ENCODE measurements around the gene CACFD1. TPM values are rescaled to one million over a fixed set of nuclear protein-coding genes. Genes with fewer than 3 reads are reported as not detected.

Gene CACFD1
- total RNA-seq, 1 experiment from 2014 or later, result 6.9 TPM

GRCh38 chr9:133475292-133476012 lies 15.7 kb downstream of the CACFD1 start:
- Histone ChIP-seq H4K20me1 (ENCODE audit: insufficient read depth) (no peaks in the 10 kb centered on the region), H3K4me2 (ENCODE audit: low read length) (no peak overlapping the region), H3K27ac (ENCODE audit: low read depth, low read length) (no peak overlapping the region), H3K4me1 (ENCODE audit: control insufficient read depth in 1 of 2, insufficient read depth in 2 of 2, low read length in 2 of 2) (peaks cover 13 to 21% of the 10 kb centered on the region in 2 experiments; a peak in 3 of 4 replicates), H3K4me3 (replicated peaks in 1 of 2; ENCODE audit: low read depth in 1 of 2, low read length in 2 of 2) (no peak overlapping the region), H2AFZ (ENCODE audit: low read depth, low read length, poor library complexity, severe bottlenecking) (no peak overlapping the region), H3K9me2 (ENCODE audit: insufficient read depth) (no peaks in the 10 kb centered on the region), H3K9ac (ENCODE audit: low read length) (no peak overlapping the region), H3K36me3 (ENCODE audit: control insufficient read depth in 1 of 2, insufficient read depth in 2 of 2, low read length in 2 of 2) (no peaks in the 10 kb centered on the region), H3K9me3 (ENCODE audit: control insufficient read depth in 1 of 2, insufficient read depth in 1 of 2, low read depth in 1 of 2, low read length in 2 of 2) (no peaks in the 10 kb centered on the region), H3K27me3 (ENCODE audit: insufficient read depth, low read length) (no peaks in the 10 kb centered on the region), H3K79me2 (ENCODE audit: insufficient read depth, low read length) (peaks cover 6% of the 10 kb centered on the region; the same call in 1 of the 2 replicates)
- no peak for DNase-seq (ENCODE audit: low read depth, low spot score)
- ChIA-PET POLR2A (no interaction called here), RAD21 (ENCODE audit: low non-redundant PET in 1 of 2, low total read pairs in 2 of 2, uncharacterized antibody in 2 of 2, unreplicated experiment in 2 of 2) (no interaction called here), CTCF (no interaction called here)
- no TSS peak for BruUV-seq (replicated peaks)
- TF ChIP-seq EZH2phosphoT487 (IDR thresholded peaks at IDR 0.05; ENCODE audit: borderline replicate concordance), result no peak
- TF ChIP-seq CBX3 (IDR thresholded peaks at IDR 0.05; ENCODE audit: low read depth), result no peak
- TF ChIP-seq POLR2AphosphoS5 (IDR thresholded peaks at IDR 0.05; ENCODE audit: low read depth, low read length), result no peak
- TF ChIP-seq FOSL1 (IDR thresholded peaks at IDR 0.05; ENCODE audit: low read depth), result no peak
- TF ChIP-seq ELF1 (IDR thresholded peaks at IDR 0.05; ENCODE audit: borderline replicate concordance, low read depth), result no peak
- TF ChIP-seq SRF (IDR thresholded peaks at IDR 0.05; ENCODE audit: low read depth), result no peak
- ATAC-seq, result no peak
- intact Hi-C loops (cut with micrococcal nuclease), result no loop called here

GRCh38 chr9:133476036-133476931 lies 16.5 kb downstream of the CACFD1 start:
- Histone ChIP-seq H3K4me1 (ENCODE audit: control insufficient read depth in 1 of 2, insufficient read depth in 2 of 2, low read length in 2 of 2) (peaks cover 13 to 21% of the 10 kb centered on the region in 2 experiments; a peak in 3 of 4 replicates), H3K9me2 (ENCODE audit: insufficient read depth) (no peaks in the 10 kb centered on the region), H3K27ac (ENCODE audit: low read depth, low read length) (no peak overlapping the region), H3K4me3 (replicated peaks in 1 of 2; ENCODE audit: low read depth in 1 of 2, low read length in 2 of 2) (no peak overlapping the region), H3K4me2 (ENCODE audit: low read length) (no peak overlapping the region), H3K36me3 (ENCODE audit: control insufficient read depth in 1 of 2, insufficient read depth in 2 of 2, low read length in 2 of 2) (no peaks in the 10 kb centered on the region), H4K20me1 (ENCODE audit: insufficient read depth) (no peaks in the 10 kb centered on the region), H3K79me2 (ENCODE audit: insufficient read depth, low read length) (peaks cover 6% of the 10 kb centered on the region; the same call in 1 of the 2 replicates), H3K27me3 (ENCODE audit: insufficient read depth, low read length) (no peaks in the 10 kb centered on the region), H3K9me3 (ENCODE audit: control insufficient read depth in 1 of 2, insufficient read depth in 1 of 2, low read depth in 1 of 2, low read length in 2 of 2) (no peaks in the 10 kb centered on the region), H3K9ac (ENCODE audit: low read length) (no peak overlapping the region), H2AFZ (ENCODE audit: low read depth, low read length, poor library complexity, severe bottlenecking) (no peak overlapping the region)
- POLR2A ChIA-PET, result no interaction called here
- TF ChIP-seq RAD21 (IDR thresholded peaks at IDR 0.05; ENCODE audit: low read depth) (no peak), SIN3A (IDR thresholded peaks at IDR 0.05; ENCODE audit: low read depth) (no peak), TCF7L2 (IDR thresholded peaks at IDR 0.05; ENCODE audit: borderline replicate concordance, extremely low read depth, insufficient read depth, insufficient read length) (no peak), SP1 (IDR thresholded peaks at IDR 0.05; ENCODE audit: low read depth) (no peak)
- RAD21 ChIA-PET (ENCODE audit: low non-redundant PET in 1 of 2, low total read pairs in 2 of 2, uncharacterized antibody in 2 of 2, unreplicated experiment in 2 of 2), result no interaction called here
- no peak for ATAC-seq
- no TSS peak for BruUV-seq (replicated peaks)
- CTCF ChIA-PET, result no interaction called here
- DNase-seq (ENCODE audit: low read depth, low spot score), result no peak
- intact Hi-C loops (cut with micrococcal nuclease), result no loop called here
